Measurements from ENCODE around the gene ATOX1. TPM values are rescaled to one million over a fixed set of nuclear protein-coding genes. Genes with fewer than 3 reads are reported as not detected.
"Not testable (repeated sequence)": the region's sequence is repeated elsewhere in the genome, so short reads cannot be mapped to it uniquely, and the experiment has no call there.

Gene ATOX1, protein sequence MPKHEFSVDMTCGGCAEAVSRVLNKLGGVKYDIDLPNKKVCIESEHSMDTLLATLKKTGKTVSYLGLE
- total RNA-seq = 47.3 TPM

- DNase-seq (ENCODE audit: low spot score) (peak; percentile 95), ATAC-seq (peak; percentile 99)
- intact Hi-C loops (cut with DNase I) = no loop called here
These were observed at the start of gene ATOX1 for GRCh38 chr5:151758430-151759241. Gene ATOX1, minus strand, starts transcription at chr5:151758631. Its CDS starts 80 bp downstream, at chr5:151758551.

- intact Hi-C loops (cut with DNase I) = no loop called here
- no peak for ATAC-seq
- no peak for DNase-seq (ENCODE audit: low spot score)
These were observed 47.2 kb upstream of the ATOX1 start for GRCh38 chr5:151805414-151806223.

- intact Hi-C loops (cut with DNase I) = no loop called here
- DNase-seq (ENCODE audit: low spot score) = no peak
- no peak for ATAC-seq
These were observed 42.1 kb upstream of the ATOX1 start for GRCh38 chr5:151800532-151800931.

DNA sequence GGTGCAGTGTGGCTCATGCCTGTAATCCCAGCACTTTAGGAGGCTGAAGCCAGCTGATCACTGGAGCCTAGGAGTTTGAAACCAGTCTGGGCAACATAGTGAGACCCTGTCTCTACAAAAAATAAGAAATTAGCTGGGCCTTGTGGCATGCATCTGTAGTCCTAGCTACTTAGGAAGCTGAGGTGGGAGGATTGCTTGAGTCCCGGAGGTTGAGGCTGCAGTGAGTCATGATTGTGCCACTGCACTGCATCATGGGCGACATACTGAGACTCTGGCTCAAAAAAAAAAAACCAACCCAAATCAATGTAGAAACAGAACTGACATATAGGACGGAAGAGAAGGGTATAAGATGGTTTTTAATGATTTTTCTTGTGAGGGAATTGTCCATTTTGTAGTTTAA, 41.0 kb upstream of the ATOX1 start:
- intact Hi-C loops (cut with DNase I) = no loop called here
- ATAC-seq = no peak
- DNase-seq (ENCODE audit: low spot score) = no peak

DNA sequence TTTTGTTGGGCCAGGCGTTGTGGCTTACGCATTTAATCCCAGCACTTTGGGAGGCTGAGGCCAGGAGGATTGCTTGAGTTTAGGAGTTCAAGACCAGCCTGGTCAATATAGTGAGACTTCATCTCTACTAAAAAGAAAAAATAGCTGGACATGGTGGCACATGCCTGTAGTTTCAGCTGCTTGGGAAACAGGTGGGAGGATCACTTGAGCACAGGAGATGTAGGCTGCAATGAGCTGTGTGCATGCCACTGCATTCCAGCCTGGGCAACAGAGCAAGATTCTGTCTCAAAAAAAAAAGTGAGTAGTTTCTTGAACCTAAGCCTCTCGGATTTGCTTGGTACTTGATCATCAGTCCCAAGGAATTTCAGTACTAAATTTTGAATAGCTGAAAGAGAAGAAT, 40.2 kb upstream of the ATOX1 start:
- DNase-seq (ENCODE audit: low spot score) (no peak), ATAC-seq (no peak)
- intact Hi-C loops (cut with DNase I) = no loop called here

GRCh38 chr5:151795426-151795825, 37.0 kb upstream of the ATOX1 start:
- DNase-seq (ENCODE audit: low spot score) = no peak
- intact Hi-C loops (cut with DNase I) = no loop called here
- no peak for ATAC-seq

DNA sequence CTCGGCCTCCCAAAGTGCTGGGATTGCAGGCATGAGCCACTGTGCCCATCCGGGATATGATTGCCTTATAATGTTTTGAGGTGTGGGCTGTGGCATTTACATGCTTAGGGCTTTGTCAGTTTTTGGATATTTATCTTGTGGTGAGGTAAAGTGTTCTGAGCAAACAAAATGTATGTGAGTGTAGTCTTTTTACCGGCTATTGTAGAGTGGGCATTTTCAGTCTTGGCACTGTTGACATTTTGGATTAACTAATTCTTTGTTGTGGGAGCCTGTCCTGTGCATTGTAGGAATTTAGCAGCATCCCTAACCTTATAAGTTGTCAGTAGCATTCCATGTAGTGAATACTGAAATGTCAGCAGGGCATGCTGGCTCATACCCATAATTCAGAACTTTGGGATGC, 34.9 kb upstream of the ATOX1 start:
- DNase-seq (ENCODE audit: low spot score) (no peak), ATAC-seq (no peak)
- intact Hi-C loops (cut with DNase I) = no loop called here

DNA sequence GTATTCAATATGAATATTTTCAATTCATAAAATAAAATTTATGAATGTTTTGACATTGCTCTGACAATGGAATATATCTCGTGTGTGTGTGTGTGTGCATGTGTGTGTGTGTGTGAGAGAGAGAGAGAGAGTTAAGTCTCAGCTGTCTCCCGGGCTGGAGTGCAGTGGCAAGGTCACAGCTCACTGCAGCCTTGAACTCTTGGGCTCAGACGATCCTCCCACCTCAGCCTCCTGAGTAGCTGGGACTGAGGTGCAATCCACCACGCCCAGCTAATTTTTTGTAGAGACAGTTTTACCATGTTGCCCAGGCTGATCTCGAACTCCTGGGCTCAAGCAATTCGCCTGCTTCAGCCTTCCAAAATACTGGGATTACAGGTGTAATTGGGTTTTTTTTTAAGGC, 29.4 kb upstream of the ATOX1 start:
- DNase-seq (ENCODE audit: low spot score) (no peak), ATAC-seq (no peak)
- intact Hi-C loops (cut with DNase I) = no loop called here

- intact Hi-C loops (cut with DNase I) = no loop called here
- ATAC-seq = no peak
- DNase-seq (ENCODE audit: low spot score) = no peak
These were observed 28.0 kb upstream of the ATOX1 start for GRCh38 chr5:151786468-151786867.

DNA sequence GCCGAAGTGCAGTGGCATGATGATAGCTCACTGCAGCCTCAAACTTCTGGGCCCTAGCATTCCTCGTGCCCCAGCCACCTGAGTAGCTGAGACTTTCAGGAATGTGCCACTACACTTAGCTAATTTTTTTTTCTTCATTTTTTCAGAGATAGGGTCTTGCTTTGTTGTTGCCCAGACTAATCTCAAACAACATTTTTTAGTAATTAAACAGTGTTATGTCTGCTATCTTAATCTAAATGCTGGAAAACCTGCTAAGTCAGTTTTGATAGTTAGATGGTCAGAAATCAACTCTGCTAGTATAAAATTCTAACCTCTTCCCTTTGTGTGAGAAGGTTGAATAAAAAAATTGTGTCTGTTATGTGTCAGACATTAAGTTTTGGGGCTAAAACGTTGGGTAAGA, 25.7 kb upstream of the ATOX1 start:
- ATAC-seq (no peak), DNase-seq (ENCODE audit: low spot score) (no peak)
- intact Hi-C loops (cut with DNase I) = no loop called here

DNA sequence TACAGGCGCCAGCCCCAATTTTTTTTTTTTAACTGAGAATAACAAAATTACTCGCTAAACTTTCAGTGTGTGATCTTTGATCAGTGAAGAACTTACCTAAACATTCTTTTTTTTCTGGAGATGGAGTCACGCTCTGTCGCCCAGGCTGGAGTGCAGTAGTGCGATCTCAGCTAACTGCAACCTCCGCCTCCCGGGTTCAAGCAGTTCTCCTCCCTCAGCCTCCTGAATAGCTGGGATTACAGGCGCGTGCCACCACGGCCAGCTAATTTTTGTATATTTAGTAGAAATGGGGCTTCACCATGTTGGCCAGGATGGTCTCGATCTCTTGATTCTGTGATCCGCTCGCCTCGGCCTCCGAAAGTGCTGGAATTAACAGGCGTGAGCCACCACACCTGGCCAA, 25.2 kb upstream of the ATOX1 start:
- ATAC-seq; intact Hi-C loops (cut with DNase I); DNase-seq (ENCODE audit: low spot score): not testable (repeated sequence)

GRCh38 chr5:151781201-151781600, 22.8 kb upstream of the ATOX1 start:
- no peak for ATAC-seq
- DNase-seq (ENCODE audit: low spot score) = no peak
- intact Hi-C loops (cut with DNase I) = no loop called here

- ATAC-seq = no peak
- DNase-seq (ENCODE audit: low spot score) = no peak
- intact Hi-C loops (cut with DNase I) = no loop called here
These were observed 21.9 kb upstream of the ATOX1 start for GRCh38 chr5:151780348-151780747.

- intact Hi-C loops (cut with DNase I) = no loop called here
- DNase-seq (ENCODE audit: low spot score) = no peak
- ATAC-seq = no peak
These were observed 21.2 kb upstream of the ATOX1 start for GRCh38 chr5:151779531-151780125.

GRCh38 chr5:151775025-151775606, 16.7 kb upstream of the ATOX1 start:
- DNase-seq (ENCODE audit: low spot score) (no peak), ATAC-seq (no peak)
- intact Hi-C loops (cut with DNase I) = no loop called here

- ATAC-seq (no peak), DNase-seq (ENCODE audit: low spot score) (no peak)
- intact Hi-C loops (cut with DNase I) = no loop called here
These were observed 15.5 kb upstream of the ATOX1 start for GRCh38 chr5:151773951-151774350.

GRCh38 chr5:151772846-151773561, 14.6 kb upstream of the ATOX1 start:
- DNase-seq (ENCODE audit: low spot score) (no peak), ATAC-seq (no peak)
- intact Hi-C loops (cut with DNase I) = no loop called here

DNA sequence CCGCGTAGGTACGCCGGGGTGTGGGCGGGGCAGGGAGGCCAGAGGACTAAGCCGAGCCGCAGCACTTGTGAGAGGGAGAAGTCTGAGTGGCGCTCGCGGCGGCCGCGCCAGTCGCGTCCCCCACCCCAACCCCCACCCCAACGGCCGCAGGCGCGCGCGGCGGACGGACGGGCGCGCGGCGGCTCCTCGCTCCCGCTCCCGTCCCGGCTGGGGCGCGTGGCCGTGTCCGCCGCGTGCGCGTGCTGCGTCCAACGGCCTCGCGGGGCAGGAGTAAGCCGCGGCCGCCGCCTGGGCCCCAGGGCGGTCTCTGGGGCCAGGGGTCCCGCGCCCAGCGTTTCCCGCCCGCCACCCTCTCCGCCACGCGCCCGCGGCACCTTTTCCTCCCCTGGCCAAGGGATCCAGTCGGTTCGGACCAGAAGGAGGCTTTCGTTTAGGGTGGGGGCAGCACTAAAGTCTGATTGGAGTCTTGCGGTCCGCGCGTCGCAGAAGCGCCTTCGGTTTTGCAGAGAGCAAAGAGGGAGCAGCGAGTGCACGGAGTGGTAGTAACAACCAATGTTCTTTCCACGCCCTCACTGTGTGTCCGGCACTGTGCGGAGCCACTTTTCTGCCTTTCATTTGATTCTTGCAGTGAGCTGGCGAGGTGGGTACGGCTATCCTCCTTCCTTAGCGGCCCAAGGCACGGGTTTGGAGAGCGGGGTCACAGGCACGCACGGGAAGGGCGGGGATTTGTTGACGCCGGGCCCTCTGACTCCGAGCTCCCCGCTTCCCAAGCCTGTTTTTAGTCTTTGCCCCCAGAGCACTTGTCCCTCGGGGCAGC, 13.8 kb upstream of the ATOX1 start:
- intact Hi-C loops (cut with DNase I) = no loop called here
- DNase-seq (ENCODE audit: low spot score) (peak; percentile 73), ATAC-seq (no peak)
